ENCODE data around the gene ARID1A. TPM values are rescaled to one million over a fixed set of nuclear protein-coding genes. Genes with fewer than 3 reads are reported as not detected.
A peak's percentile ranks its signal among the peaks of the same experiment; 100 is the strongest.

Gene ARID1A
- total and polyA plus RNA-seq, 9 of the 15 experiments (the other 6 are each of a cell fraction or from before 2014, with no cell fraction given), result 8.3 to 88.3 (median 22.5) TPM

GRCh38 chr1:26705788-26706311 is 10.0 kb downstream of the ARID1A start:
- H3K9ac ChIP-seq (ENCODE audit: insufficient read depth in 1 of 2, low read depth in 2 of 2, low read length in 2 of 2), result peak overlapping the region in 1 of 2 experiments; percentile 29; a peak in 1 of 4 replicates
- H4K20me1 ChIP-seq (replicated peaks; ENCODE audit: control insufficient read depth, insufficient read depth, low read length), result peaks cover 59% of the 10 kb centered on the region
- no peak overlapping the region for H2AFZ ChIP-seq (ENCODE audit: low read depth, low read length)
- no peaks in the 10 kb centered on the region for H3K9me3 ChIP-seq (replicated peaks; ENCODE audit: control insufficient read depth, insufficient read depth, low read depth, low read length)
- H3K27me3 ChIP-seq (ENCODE audit: control insufficient read depth in 2 of 2, insufficient read depth in 2 of 2, low read length in 2 of 2), result no peaks in the 10 kb centered on the region
- H3K4me3 ChIP-seq, result no peak overlapping the region
- BruUV-seq (replicated peaks), result no TSS peak
- H3K4me1 ChIP-seq (replicated peaks in 1 of 2; ENCODE audit: control insufficient read depth in 2 of 2, insufficient read depth in 2 of 2, low read length in 2 of 2), result peaks cover 19 to 52% of the 10 kb centered on the region in 2 experiments; a peak in 4 of 5 replicates
- no peak for ATAC-seq
- 82% methylated on average over 1 of the region's 1 CpG for WGBS (ENCODE audit: insufficient coverage, low coverage, missing lambda C conversion rate)
- FAIRE-seq, result no peak
- H3K36me3 ChIP-seq (ENCODE audit: control insufficient read depth, insufficient read depth, low read length), result peaks cover 85% of the 10 kb centered on the region
- CTCF ChIA-PET (ENCODE audit: low intra/inter-chr PET ratio), result no interaction called here
- in situ Hi-C loops (cut with MboI) (no loop called here), intact Hi-C loops (cut with micrococcal nuclease) (no loop called here)
- TF ChIP-seq POLR2AphosphoS5 (IDR thresholded peaks at IDR 0.05; ENCODE audit: control insufficient read depth, insufficient read depth, low read depth, low read length) (0 out of 2 replicates have a peak, but pooled peaks have one; percentile 13), RBFOX2 (IDR thresholded peaks at IDR 0.05; ENCODE audit: low read depth, low read length) (peak; percentile 29; the same call in 1 of the 2 replicates), ZNF444 (CRISPR knock-in tag; IDR thresholded peaks at IDR 0.05) (no peak), DNMT1 (IDR thresholded peaks at IDR 0.05) (no peak)
- peaks cover 95% of the 10 kb centered on the region for H3K79me2 ChIP-seq (ENCODE audit: control insufficient read depth, insufficient read depth, low read length)
- peak overlapping the region; percentile 40; the same call in 1 of the 3 replicates for H3K27ac ChIP-seq (ENCODE audit: extremely low read depth, low read depth, low read length)
- no peak overlapping the region for H3K4me2 ChIP-seq (ENCODE audit: insufficient read depth, low read length)
- POLR2A ChIA-PET, result interaction anchor here (0.5 to 23.7 kb wide), 13 partner anchors 5 to 1705 kb away, joined by 3 to 301 read pairs (median 6); partner anchors contain the start of gene PIGV
- no peak for DNase-seq (ENCODE audit: extremely low read depth in 1 of 4, low spot score in 3 of 4)
- peaks cover 12% of the 10 kb centered on the region for H3K9me1 ChIP-seq (ENCODE audit: control insufficient read depth, insufficient read depth, low read length)

GRCh38 chr1:26706315-26706714 is 10.5 kb downstream of the ARID1A start:
- Histone ChIP-seq H3K4me1 (replicated peaks in 1 of 2; ENCODE audit: control insufficient read depth in 2 of 2, insufficient read depth in 2 of 2, low read length in 2 of 2) (peaks cover 14 to 47% of the 10 kb centered on the region in 2 experiments; a peak in 4 of 5 replicates), H3K36me3 (ENCODE audit: control insufficient read depth, insufficient read depth, low read length) (peaks cover 84% of the 10 kb centered on the region), H3K9me3 (replicated peaks; ENCODE audit: control insufficient read depth, insufficient read depth, low read depth, low read length) (no peaks in the 10 kb centered on the region), H3K27ac (ENCODE audit: extremely low read depth, low read depth, low read length) (peak overlapping the region; percentile 40; the same call in 2 of the 3 replicates), H3K9me1 (ENCODE audit: control insufficient read depth, insufficient read depth, low read length) (peaks cover 8% of the 10 kb centered on the region), H3K27me3 (ENCODE audit: control insufficient read depth in 2 of 2, insufficient read depth in 2 of 2, low read length in 2 of 2) (no peaks in the 10 kb centered on the region), H3K79me2 (ENCODE audit: control insufficient read depth, insufficient read depth, low read length) (peaks cover 94% of the 10 kb centered on the region), H4K20me1 (replicated peaks; ENCODE audit: control insufficient read depth, insufficient read depth, low read length) (peaks cover 55% of the 10 kb centered on the region), H3K4me3 (no peak overlapping the region), H3K4me2 (ENCODE audit: insufficient read depth, low read length) (0 out of 2 replicates have a peak overlapping the region, but pooled peaks have one; percentile 2), H3K9ac (ENCODE audit: insufficient read depth in 1 of 2, low read depth in 2 of 2, low read length in 2 of 2) (peak overlapping the region in 1 of 2 experiments; percentile 29; a peak in 2 of 4 replicates), H2AFZ (ENCODE audit: low read depth, low read length) (no peak overlapping the region)
- no TSS peak for BruUV-seq (replicated peaks)
- DNase-seq (ENCODE audit: extremely low read depth in 1 of 4, low spot score in 3 of 4), result no peak
- POLR2A ChIA-PET, result interaction anchor here (0.5 to 23.7 kb wide), 11 partner anchors 6 to 1705 kb away, joined by 3 to 301 read pairs (median 11); partner anchors contain the start of gene PIGV
- FAIRE-seq, result peak; percentile 32
- 15% methylated on average over 5 of the region's 5 CpGs for WGBS (ENCODE audit: insufficient coverage, low coverage, missing lambda C conversion rate)
- intact Hi-C loops (cut with micrococcal nuclease), result no loop called here
- peak; percentile 10 for ATAC-seq
- CTCF ChIA-PET (ENCODE audit: low intra/inter-chr PET ratio), result no interaction called here
- in situ Hi-C loops (cut with MboI), result no loop called here
- TF ChIP-seq STAT5A (IDR thresholded peaks at IDR 0.05; ENCODE audit: borderline replicate concordance, low read length), result no peak
- no peak for TF ChIP-seq ZNF143 (CRISPR knock-in tag; IDR thresholded peaks at IDR 0.05)
- no peak for TF ChIP-seq ZNF239 (CRISPR knock-in tag; IDR thresholded peaks at IDR 0.05)
- no peak for TF ChIP-seq HMG20B (CRISPR knock-in tag; IDR thresholded peaks at IDR 0.05)
- TF ChIP-seq ZNF165 (CRISPR knock-in tag; IDR thresholded peaks at IDR 0.05; ENCODE audit: borderline replicate concordance), result no peak
- no peak for TF ChIP-seq HDAC2 (IDR thresholded peaks at IDR 0.05)
- TF ChIP-seq ZSCAN29 (IDR thresholded peaks at IDR 0.05), result no peak
- TF ChIP-seq PCBP2 (IDR thresholded peaks at IDR 0.05; ENCODE audit: low read depth, low read length, poor library complexity, severe bottlenecking), result no peak
- TF ChIP-seq MAX (CRISPR knock-in tag; IDR thresholded peaks at IDR 0.05), result peak; percentile 54; the same call in 1 of the 2 replicates
- TF ChIP-seq ZFP91 (CRISPR knock-in tag; IDR thresholded peaks at IDR 0.05), result peak; percentile 80
- TF ChIP-seq ZNF184 (CRISPR knock-in tag; IDR thresholded peaks at IDR 0.05), result no peak
- no peak for TF ChIP-seq MTA2 (IDR thresholded peaks at IDR 0.05; ENCODE audit: low read depth)

Data from K562 (cell line).